H1 (cell line): ENCODE measurements around the gene TRPT1. TPM values are rescaled to one million over a fixed set of nuclear protein-coding genes. Genes with fewer than 3 reads are reported as not detected.

ENCODE experiments used
- CTCF ChIA-PET: fragments of 300-600 bp; sonication (Branson Sonifier 250); formaldehyde crosslinking; loops from one replicate; lab custom pipeline; 2021; ENCODE audit not compliant: partially characterized antibody; lab: Charles Lee
- POLR2A ChIA-PET: fragments of 300-600 bp; sonication (Branson Sonifier 250); formaldehyde crosslinking; loops from one replicate; lab custom pipeline; 2021; ENCODE audit warnings: inconsistent platforms; ENCODE audit not compliant: partially characterized antibody; lab: Charles Lee
- DNase-seq, 2 experiments: peaks; one replicate each; pipeline versions ENCODE4 v3.0.0 to v3.0.0-alpha.2; 2010 to 2022; ENCODE audit warnings: low spot score in 2 of 2, low read depth in 1 of 2, mixed read lengths in 1 of 2
- FAIRE-seq: peaks from 2 replicates; lab custom pipeline; 2011; peaks lifted over from hg19 to GRCh38; lab: Jason Lieb, UNC
- H2AFZ ChIP-seq: 2 replicates; pipeline ENCODE4 v1.8.1; 2012; ENCODE audit warnings: low read length, inconsistent platforms
- H2AK5ac ChIP-seq: 2 replicates; pipeline ENCODE4 v1.6.1; 2013; ENCODE audit warnings: low read depth, low read length
- H2BK120ac ChIP-seq: replicated peaks from 2 replicates; pipeline ENCODE3; 2013; ENCODE audit warnings: low read depth, low read length, inconsistent platforms
- H2BK12ac ChIP-seq: 2 replicates; pipeline ENCODE4 v1.6.1; 2013; ENCODE audit warnings: low read depth, low read length
- H2BK15ac ChIP-seq: 2 replicates; pipeline ENCODE4 v1.6.1; 2013; ENCODE audit warnings: low read length
- H2BK20ac ChIP-seq: 2 replicates; pipeline ENCODE4 v1.6.1; 2013; ENCODE audit warnings: low read length
- H2BK5ac ChIP-seq: 2 replicates; pipeline ENCODE4 v1.6.1; 2013; ENCODE audit warnings: low read depth, low read length
- H3K14ac ChIP-seq: 2 replicates; pipeline ENCODE4 v1.6.1; 2013; ENCODE audit warnings: inconsistent platforms; ENCODE audit not compliant: insufficient read length
- H3K18ac ChIP-seq: 2 replicates; pipeline ENCODE4 v1.6.1; 2013; ENCODE audit warnings: low read length; ENCODE audit errors: extremely low read depth
- H3K23ac ChIP-seq: 2 replicates; pipeline ENCODE4 v1.6.1; 2013; ENCODE audit warnings: inconsistent platforms; ENCODE audit not compliant: insufficient read length
- H3K23me2 ChIP-seq: 2 replicates; pipeline ENCODE4 v1.6.1; 2013; ENCODE audit warnings: low read depth, low read length
- H3K27ac ChIP-seq: 2 replicates; pipeline ENCODE4 v1.6.1; 2011; ENCODE audit warnings: low read depth, low read length, inconsistent platforms
- H3K27me3 ChIP-seq, 4 experiments: replicated peaks in 1 of 4; 1 replicate in 1 of 4; 2 replicates in 3 of 4; pipeline versions ENCODE4 v1.6.1 to v1.8.1; 2011 to 2013; ENCODE audit warnings: low read length in 3 of 4, mild to moderate bottlenecking in 3 of 4, inconsistent platforms in 2 of 4, mixed read lengths in 2 of 4, moderate library complexity in 1 of 4; ENCODE audit not compliant: control insufficient read depth in 3 of 4, insufficient read depth in 3 of 4; ENCODE audit errors: extremely low read depth in 1 of 4
- H3K36me3 ChIP-seq, 4 experiments: 2 replicates each; pipeline versions ENCODE4 v1.6.1 to v1.8.1; 2011 to 2013; ENCODE audit warnings: mild to moderate bottlenecking in 4 of 4, low read length in 3 of 4, moderate library complexity in 2 of 4, control low read depth in 1 of 4, inconsistent platforms in 1 of 4; ENCODE audit not compliant: insufficient read depth in 4 of 4, control insufficient read depth in 2 of 4
- H3K4ac ChIP-seq: replicated peaks from 2 replicates; pipeline ENCODE3; 2013; ENCODE audit warnings: low read length, low read depth, mixed read lengths, inconsistent platforms; ENCODE audit not compliant: insufficient read length
- H3K4me1 ChIP-seq, 4 experiments: replicated peaks in 1 of 4; 1 replicate in 1 of 4; 2 replicates in 3 of 4; pipeline versions ENCODE4 v1.6.1 to v1.8.1; 2011 to 2013; ENCODE audit warnings: low read length in 3 of 4, inconsistent platforms in 2 of 4, mixed read lengths in 1 of 4; ENCODE audit not compliant: insufficient read depth in 4 of 4, control insufficient read depth in 3 of 4
- H3K4me2 ChIP-seq, 2 experiments: 2 replicates each; pipeline versions ENCODE4 v1.6.1 to v1.8.1; 2011 to 2013; ENCODE audit warnings: low read depth in 2 of 2, low read length in 2 of 2, control low read depth in 1 of 2, inconsistent platforms in 1 of 2, mild to moderate bottlenecking in 1 of 2; ENCODE audit not compliant: insufficient read depth in 1 of 2
- H3K4me3 ChIP-seq, 4 experiments: fragments of 200-600, 300-600 bp in 1 of 4; sonication (generic), shearing (Covaris generic), sonication (Bioruptor Twin) in 1 of 4; 2 replicates each; pipeline versions ENCODE4 v1.5.1 to v1.8.1; 2011 to 2016; ENCODE audit warnings: low read length in 4 of 4, low read depth in 3 of 4, control low read depth in 2 of 4, inconsistent platforms in 2 of 4, mild to moderate bottlenecking in 2 of 4, mixed read lengths in 1 of 4, moderate library complexity in 1 of 4; ENCODE audit not compliant: insufficient read depth in 2 of 4; ENCODE audit errors: extremely low read depth in 1 of 4
- H3K56ac ChIP-seq: replicated peaks from 2 replicates; pipeline ENCODE3; 2013; ENCODE audit warnings: low read depth, mild to moderate bottlenecking, mixed read lengths, low read length, inconsistent platforms; ENCODE audit not compliant: insufficient read length
- H3K79me1 ChIP-seq: 2 replicates; pipeline ENCODE4 v1.6.1; 2013; ENCODE audit warnings: low read depth, low read length, control low read depth
- H3K79me2 ChIP-seq, 2 experiments: 2 replicates each; pipeline versions ENCODE4 v1.6.1 to v1.8.1; 2012 to 2013; ENCODE audit warnings: low read length in 2 of 2, mild to moderate bottlenecking in 2 of 2, inconsistent platforms in 1 of 2; ENCODE audit not compliant: insufficient read depth in 2 of 2, control insufficient read depth in 1 of 2
- H3K9ac ChIP-seq, 4 experiments: replicated peaks in 1 of 4; 1 replicate in 1 of 4; 2 replicates in 3 of 4; pipeline versions ENCODE4 v1.6.1 to v1.8.1; 2011 to 2013; ENCODE audit warnings: low read depth in 3 of 4, low read length in 3 of 4, control low read depth in 2 of 4, mild to moderate bottlenecking in 2 of 4, moderate library complexity in 2 of 4, inconsistent platforms in 1 of 4; ENCODE audit errors: extremely low read depth in 1 of 4
- H3K9me3 ChIP-seq, 2 experiments: 2 replicates each; pipeline versions ENCODE4 v1.6.1 to v1.8.1; 2012 to 2013; ENCODE audit warnings: mild to moderate bottlenecking in 2 of 2, moderate library complexity in 2 of 2, control low read depth in 1 of 2, inconsistent platforms in 1 of 2, low read depth in 1 of 2, low read length in 1 of 2, mixed read lengths in 1 of 2; ENCODE audit not compliant: insufficient read depth in 2 of 2
- H4K20me1 ChIP-seq, 2 experiments: replicated peaks in 1 of 2; 2 replicates each; pipeline versions ENCODE3 to v1.8.1; 2011 to 2013; ENCODE audit warnings: inconsistent platforms in 2 of 2, low read length in 2 of 2, mild to moderate bottlenecking in 1 of 2; ENCODE audit not compliant: insufficient read depth in 2 of 2, control insufficient read depth in 1 of 2
- H4K5ac ChIP-seq: 2 replicates; pipeline ENCODE4 v1.6.1; 2013; ENCODE audit warnings: low read length, low read depth, mixed read lengths, inconsistent platforms; ENCODE audit not compliant: insufficient read length
- H4K8ac ChIP-seq: 2 replicates; pipeline ENCODE4 v1.8.0; 2013; ENCODE audit warnings: mild to moderate bottlenecking, moderate library complexity, low read length, inconsistent platforms; ENCODE audit not compliant: insufficient read depth; ENCODE audit errors: extremely low read depth
- H4K91ac ChIP-seq: replicated peaks from 2 replicates; pipeline ENCODE3; 2013; ENCODE audit warnings: low read length, mixed read lengths, inconsistent platforms; ENCODE audit not compliant: insufficient read length
- TAF1 ChIP-seq: IDR thresholded peaks from 2 replicates; pipeline ENCODE4 v1.6.1; 2011; ENCODE audit warnings: mild to moderate bottlenecking, low read depth, low read length
- WGBS, 2 experiments: shearing (Covaris generic) in 1 of 2; methylation state at CpG; one replicate each; pipeline versions ENCODE4 v1.1.6 to v1.1.7; 2013 to 2015; ENCODE audit warnings: low lambda C conversion rate in 2 of 2, mixed read lengths in 2 of 2, inconsistent platforms in 1 of 2, low coverage in 1 of 2, missing lambda C conversion rate in 1 of 2; ENCODE audit not compliant: insufficient replicate concordance in 2 of 2, insufficient coverage in 1 of 2, insufficient read length in 1 of 2; ENCODE audit errors: extremely low coverage in 1 of 2, missing lambda C conversion rate in 1 of 2; 5-methylcytosine and 5-hydroxymethylcytosine counted together
- polyA plus RNA-seq, 7 experiments: library from polyadenylated mRNA; depleted of rRNA in 3 of 7; stranded (reverse) in 5 of 7; unstranded in 2 of 7; fragments of >200 nt in 5 of 7; fragments of 200-250 nt in 2 of 7; gene quantifications; 1 replicate in 5 of 7; 2 replicates in 1 of 7; 4 replicates in 1 of 7; pipeline versions ENCODE4 v1.2.1 to v1.2.3, GENCODE V29; 2011 to 2013; ENCODE audit warnings: missing spikeins in 2 of 7, mixed read lengths in 2 of 7
- total RNA-seq: library from RNA; stranded (reverse); fragmentation: NEBNext Ultra II Directional; extraction: Animal tissue kit (Norgen Biotek cat#: 25700); gene quantifications from 2 replicates; pipeline ENCODE4 v1.2.1, GENCODE V29; 2021

Gene TRPT1
- total and polyA plus RNA-seq, 2 of the 8 experiments (the other 6 are each of a cell fraction or from before 2014, with no cell fraction given), result 34.5 to 74.6 TPM

- no peak overlapping the region for H3K14ac ChIP-seq
- H3K9ac ChIP-seq, result no peak overlapping the region
- no peak overlapping the region for H3K27ac ChIP-seq
- 88% methylated on average over 5 of the region's 5 CpGs; no CpG with 5 or more reads in 1 of the 2 experiments for WGBS, 2 experiments
- no peaks in the 10 kb centered on the region for H3K27me3 ChIP-seq
- H3K9me3 ChIP-seq, result no peaks in the 10 kb centered on the region
- H3K4me2 ChIP-seq, result peak overlapping the region in 1 of 2 experiments; percentile 73; a peak in 2 of 4 replicates
- FAIRE-seq (no peak), DNase-seq (no peak)
- no peak overlapping the region for H2BK5ac ChIP-seq
- H3K4ac ChIP-seq, result no peak overlapping the region
- H4K8ac ChIP-seq, result no peak overlapping the region
- POLR2A ChIA-PET, result interaction anchor here (0.7 to 7.1 kb wide), 3 partner anchors 9 to 13 kb away, joined by 3 to 101 read pairs (median 36); partner anchors contain the start of genes FKBP2 and PPP1R14B
- H4K20me1 ChIP-seq, result peaks cover 9 to 22% of the 10 kb centered on the region in 2 experiments
- no peak overlapping the region for H2AFZ ChIP-seq
- H2BK20ac ChIP-seq, result no peak overlapping the region; the same call in 1 of the 2 replicates
- H4K91ac ChIP-seq, result no peak overlapping the region
- no peak overlapping the region for H3K23ac ChIP-seq
- H2BK120ac ChIP-seq, result no peak overlapping the region
- H2BK15ac ChIP-seq, result no peak overlapping the region
- peaks cover 10% of the 10 kb centered on the region; the same call in 1 of the 2 replicates for H3K23me2 ChIP-seq
- no peak overlapping the region for H4K5ac ChIP-seq
- H3K56ac ChIP-seq, result no peak overlapping the region
- peaks cover 9 to 35% (median 18%) of the 10 kb centered on the region in 4 experiments for H3K36me3 ChIP-seq
- 0 out of 2 replicates have a peak overlapping the region, but pooled peaks have one; percentile 60 for H2BK12ac ChIP-seq
- H2AK5ac ChIP-seq, result 0 out of 2 replicates have a peak overlapping the region, but pooled peaks have one; percentile 54
- peaks cover 0 to 31% (median 26%) of the 10 kb centered on the region in 4 experiments; a peak in 6 of 7 replicates for H3K4me1 ChIP-seq
- H3K79me1 ChIP-seq, result peaks cover 2% of the 10 kb centered on the region; the same call in 1 of the 2 replicates
- CTCF ChIA-PET, result interaction anchor here (0.8 to 5.9 kb wide), 7 partner anchors 11 to 102 kb away, joined by 3 to 62 read pairs (median 4); no protein-coding TSS in a partner anchor
- H3K79me2 ChIP-seq, result peaks cover 0 to 23% of the 10 kb centered on the region in 2 experiments; a peak in 1 of 4 replicates
- no peak overlapping the region for H3K18ac ChIP-seq
- H3K4me3 ChIP-seq, result no peak overlapping the region; a peak in 1 of 8 replicates
- TF ChIP-seq TAF1, result no peak
These were observed 27.5 kb upstream of the TRPT1 start for GRCh38 chr11:64253481-64253880.
